ENCODE results near the gene TRIM62.

GRCh38 chr1:33141216-33141615, 40.6 kb downstream of the TRIM62 start:
- TF ChIP-seq CTCF (conservative IDR thresholded peaks at IDR 0.05; ENCODE audit: low read depth in 2 of 2), result no peak
- no peak for TF ChIP-seq POLR2AphosphoS5 (IDR thresholded peaks at IDR 0.05; ENCODE audit: low read depth)
- TF ChIP-seq REST (IDR thresholded peaks at IDR 0.05; ENCODE audit: unreplicated experiment), result no peak
- no peak for TF ChIP-seq EZH2phosphoT487 (IDR thresholded peaks at IDR 0.05; ENCODE audit: unreplicated experiment)
- TF ChIP-seq EZH2 (IDR thresholded peaks at IDR 0.05; ENCODE audit: low read depth, unreplicated experiment), result no peak
- TF ChIP-seq ZNF114 (CRISPR knock-in tag; IDR thresholded peaks at IDR 0.05), result no peak

Measured in GM23338 (cell line).